Amniotic stem cell (primary cell): ENCODE data around the gene INHBE.

Source experiments
- DNase-seq: peaks from one replicate; lab custom pipeline; 2025; lab: John Stamatoyannopoulos, UW

INHBE gene

GRCh38 chr12:57461276-57461916 lies 6.3 kb downstream of the INHBE start:
- no peak for DNase-seq

DNA sequence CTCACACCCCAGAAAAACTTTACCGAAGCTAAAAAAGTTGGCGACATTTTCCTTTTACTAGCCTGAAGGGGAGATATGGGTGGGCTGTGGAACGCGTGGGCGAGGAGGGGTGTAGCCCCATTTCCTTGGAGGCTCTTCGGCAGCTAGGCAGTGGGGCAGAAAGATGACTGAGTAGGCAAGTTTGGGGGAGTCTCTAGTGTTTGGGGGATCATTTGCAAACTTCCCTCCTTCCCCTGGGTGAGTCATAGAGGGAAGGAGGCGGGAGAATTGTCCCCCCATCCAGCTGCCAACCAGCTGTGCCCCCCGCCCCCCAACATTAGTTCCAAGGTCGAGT lies 6.8 kb downstream of the INHBE start:
- no peak for DNase-seq

DNA sequence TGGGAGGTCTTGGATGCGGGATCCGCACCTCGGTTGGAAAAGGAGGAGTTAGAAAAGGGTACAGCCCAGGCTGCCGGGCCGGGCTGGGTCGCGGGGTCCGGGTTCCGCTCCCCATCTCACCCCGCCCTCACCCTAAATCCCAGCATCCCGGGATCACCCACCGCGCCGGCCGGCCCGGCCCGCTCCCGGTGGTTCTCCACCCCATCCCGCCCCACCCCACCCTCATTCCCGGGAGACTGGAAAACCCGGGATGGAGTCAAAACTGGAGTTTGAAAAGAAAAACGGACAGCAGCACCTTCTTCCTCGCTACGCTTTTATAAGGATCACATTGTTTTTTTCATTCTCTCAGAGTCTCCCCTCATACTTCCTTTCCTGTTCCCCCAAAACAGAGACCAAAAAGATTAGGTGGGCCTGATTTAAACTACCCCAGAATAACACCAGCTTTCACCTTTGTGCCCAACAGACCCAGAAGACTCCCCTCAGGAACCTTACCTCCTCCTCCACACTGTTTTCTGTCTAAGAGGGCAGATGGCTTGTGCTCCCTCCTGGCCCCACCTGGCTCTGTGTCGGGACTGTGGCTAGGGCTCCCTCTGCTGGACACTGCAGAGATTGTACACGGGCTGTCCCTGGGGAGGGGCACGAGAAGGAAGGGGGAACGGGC lies 7.3 kb downstream of the INHBE start:
- DNase-seq, result peak; percentile 84

DNA sequence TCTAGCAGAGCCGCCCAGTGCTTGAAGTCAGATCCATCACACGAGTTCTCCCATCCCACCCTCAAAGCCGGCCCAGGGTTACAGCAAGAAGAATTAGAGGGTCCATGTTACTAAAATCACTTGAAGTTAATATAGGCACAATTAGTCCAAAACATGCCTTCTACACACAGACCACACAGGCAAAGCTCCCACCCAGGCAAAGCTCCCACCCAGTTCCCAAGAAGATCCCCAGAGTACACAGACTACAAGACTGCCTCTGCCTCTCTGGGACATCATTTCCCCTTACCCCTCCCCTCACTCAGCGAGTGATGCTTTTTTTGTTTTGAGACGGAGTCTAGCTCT lies 7.8 kb downstream of the INHBE start:
- no peak for DNase-seq

GRCh38 chr12:57464569-57464968 lies 9.5 kb downstream of the INHBE start:
- DNase-seq, result no peak

- no peak for DNase-seq
These were observed 10.1 kb downstream of the INHBE start for GRCh38 chr12:57465030-57465746.

GRCh38 chr12:57465747-57466505 lies 10.8 kb downstream of the INHBE start:
- no peak for DNase-seq

- DNase-seq, result no peak
These were observed 12.2 kb downstream of the INHBE start for GRCh38 chr12:57467212-57467874.

GRCh38 chr12:57467915-57468314 lies 12.8 kb downstream of the INHBE start:
- no peak for DNase-seq

GRCh38 chr12:57469296-57470164 lies 14.4 kb downstream of the INHBE start:
- DNase-seq, result no peak

GRCh38 chr12:57470286-57470969 lies 15.3 kb downstream of the INHBE start:
- DNase-seq, result no peak

- no peak for DNase-seq
These were observed 16.0 kb downstream of the INHBE start for GRCh38 chr12:57470970-57471656.

- no peak for DNase-seq
These were observed 16.6 kb downstream of the INHBE start for GRCh38 chr12:57471661-57472060.

DNA sequence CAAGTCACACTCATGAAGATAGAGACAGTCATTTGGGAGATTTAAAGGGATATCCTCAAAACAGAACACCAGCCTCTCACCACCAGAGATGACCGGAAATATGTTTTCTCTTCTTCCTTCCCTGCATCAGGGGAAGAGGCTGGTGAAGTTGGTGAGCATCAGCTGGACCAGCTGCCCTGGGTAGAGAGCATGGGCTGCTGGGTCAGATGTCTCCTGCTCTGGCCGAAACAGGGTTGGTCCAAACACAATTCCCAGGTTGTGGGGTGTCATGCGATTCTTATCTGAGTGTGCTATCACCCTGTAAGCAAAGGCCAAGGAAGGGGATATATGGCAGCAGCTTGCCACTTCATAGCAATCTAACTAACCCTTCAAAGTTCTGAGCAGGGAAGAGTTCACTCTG lies 17.3 kb downstream of the INHBE start:
- DNase-seq, result no peak

- DNase-seq, result no peak
These were observed 18.3 kb downstream of the INHBE start for GRCh38 chr12:57473392-57473791.

GRCh38 chr12:57473886-57474285 lies 18.8 kb downstream of the INHBE start:
- DNase-seq, result no peak

DNA sequence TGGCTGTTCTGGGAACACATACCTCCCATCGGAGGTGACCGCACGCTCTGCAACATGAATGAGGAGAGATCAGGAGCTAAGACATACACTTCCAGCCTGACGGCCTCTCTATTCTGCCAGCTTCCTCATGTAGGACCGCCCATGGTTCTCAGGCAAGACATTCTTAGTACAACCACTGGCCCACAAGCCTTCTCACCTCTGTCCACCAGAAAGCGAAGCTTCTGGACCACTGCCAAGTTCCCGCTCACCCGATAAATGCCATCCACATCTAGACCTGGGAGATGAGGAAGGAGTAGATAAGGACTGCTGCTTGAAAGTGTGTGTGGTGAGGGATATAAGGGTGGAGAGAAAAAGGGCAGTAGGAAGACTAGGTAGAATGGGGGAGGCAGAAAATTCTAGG lies 19.3 kb downstream of the INHBE start:
- no peak for DNase-seq

DNA sequence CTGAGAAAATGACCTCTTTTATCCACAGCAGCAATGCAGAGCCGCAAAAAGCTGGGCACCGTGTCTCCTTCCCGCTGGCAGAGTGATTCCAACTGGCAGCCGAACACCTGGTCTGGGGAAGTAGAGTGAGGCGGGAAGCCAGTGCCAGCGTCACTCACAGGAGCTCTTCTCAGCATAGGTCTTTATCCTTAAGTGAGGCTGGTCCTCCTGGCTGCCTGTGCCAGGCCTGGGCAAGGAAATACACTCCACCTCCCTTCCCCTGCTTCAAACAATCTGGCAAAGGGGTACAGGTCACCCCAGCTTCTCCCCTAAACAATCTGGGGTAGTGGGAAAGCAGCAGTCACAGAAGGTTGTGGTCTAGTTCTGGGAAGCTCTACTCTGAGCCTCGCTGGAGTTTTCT lies 19.8 kb downstream of the INHBE start:
- no peak for DNase-seq

- DNase-seq, result no peak
These were observed 20.4 kb downstream of the INHBE start for GRCh38 chr12:57475271-57476161.
